ENCODE results near the gene SLC6A18. TPM values are rescaled to one million over a fixed set of nuclear protein-coding genes. Genes with fewer than 3 reads are reported as not detected.
"Not testable (repeated sequence)": the region's sequence is repeated elsewhere in the genome, so short reads cannot be mapped to it uniquely, and the experiment has no call there.

Gene SLC6A18
- total RNA-seq, 8 experiments from 2014 or later, result 0.14 TPM; not detected in 7

DNA sequence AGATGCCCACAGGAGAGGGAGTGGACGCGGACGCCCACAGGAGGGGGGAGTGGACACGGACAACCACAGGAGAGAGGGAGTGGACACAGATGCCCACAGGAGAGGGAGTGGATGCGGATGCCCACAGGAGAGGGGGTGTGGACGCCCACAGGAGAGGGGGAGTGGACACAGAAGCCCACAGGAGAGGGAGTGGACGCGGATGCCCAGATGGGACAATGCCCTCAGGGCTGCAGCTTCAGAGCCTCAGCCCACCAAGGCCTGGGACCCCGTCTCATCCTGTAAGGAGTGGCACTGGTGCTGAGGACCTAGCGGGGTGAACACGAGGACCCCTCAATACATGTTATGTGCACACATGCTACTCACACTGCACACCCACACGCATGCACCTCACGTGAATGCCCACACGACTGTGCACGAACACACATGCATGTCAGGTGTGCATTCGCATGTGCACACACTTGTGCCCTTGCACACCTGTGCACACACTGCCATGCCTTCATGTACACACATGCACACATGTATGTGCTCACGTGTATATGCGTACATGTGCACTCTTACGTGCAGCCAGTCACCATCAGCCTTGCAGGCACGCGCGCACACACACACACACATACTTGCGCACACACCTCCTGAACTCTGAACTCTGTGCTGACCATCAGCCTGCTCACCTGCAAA lies 34.8 kb downstream of the SLC6A18 start:
- Histone ChIP-seq H3K4me1 (replicated peaks in 1 of 2) (peaks cover 0 to 8% of the 10 kb centered on the region in 2 donors), H3K4me3 (no peak overlapping the region), H3K27ac (no peak overlapping the region)
- no peak for ATAC-seq (replicated peaks in 6 of 8)
- WGBS, 10 experiments, result 50 to 100% (median 79%) methylated on average over 1 to 11 of the region's 23 CpGs; no CpG with 5 or more reads in 5 of the 10 experiments
- in situ Hi-C loops (cut with MboI; ENCODE audit: low pct_unique_long_range_greater_than_20kb in 2 of 9, low sequenced_read_pairs in 9 of 9, unreplicated experiment in 9 of 9), result no loop called here

DNA sequence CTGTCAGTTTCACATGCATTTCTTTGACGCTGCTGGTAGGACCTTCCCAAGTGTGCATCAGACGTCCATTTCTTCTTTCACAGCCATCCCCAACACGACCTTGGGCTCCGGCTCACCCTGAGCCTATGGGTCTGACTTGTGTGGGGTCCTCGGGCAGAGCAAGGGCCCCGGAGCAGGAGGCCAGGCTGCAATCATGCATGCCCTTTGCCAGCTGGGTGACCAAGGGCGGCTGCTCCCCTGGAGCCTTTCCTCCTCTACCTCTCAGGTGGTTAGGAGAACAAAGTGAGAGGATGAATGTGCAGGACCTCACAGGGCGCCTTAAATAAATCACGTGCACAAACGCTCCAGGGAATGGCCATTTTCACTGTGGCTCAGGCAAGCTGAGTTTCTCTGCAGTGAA lies 36.5 kb downstream of the SLC6A18 start:
- no peak overlapping the region for H3K4me3 ChIP-seq
- ATAC-seq (replicated peaks in 6 of 8), result no peak
- in situ Hi-C loops (cut with MboI; ENCODE audit: low pct_unique_long_range_greater_than_20kb in 2 of 9, low sequenced_read_pairs in 9 of 9, unreplicated experiment in 9 of 9), result no loop called here
- H3K4me1 ChIP-seq (replicated peaks in 1 of 2), result peaks cover 0 to 8% of the 10 kb centered on the region in 2 donors
- WGBS, 10 experiments, result 0 to 83% (median 68%) methylated on average over 1 to 7 of the region's 10 CpGs; no CpG with 5 or more reads in 2 of the 10 experiments
- H3K27ac ChIP-seq, result no peak overlapping the region

DNA sequence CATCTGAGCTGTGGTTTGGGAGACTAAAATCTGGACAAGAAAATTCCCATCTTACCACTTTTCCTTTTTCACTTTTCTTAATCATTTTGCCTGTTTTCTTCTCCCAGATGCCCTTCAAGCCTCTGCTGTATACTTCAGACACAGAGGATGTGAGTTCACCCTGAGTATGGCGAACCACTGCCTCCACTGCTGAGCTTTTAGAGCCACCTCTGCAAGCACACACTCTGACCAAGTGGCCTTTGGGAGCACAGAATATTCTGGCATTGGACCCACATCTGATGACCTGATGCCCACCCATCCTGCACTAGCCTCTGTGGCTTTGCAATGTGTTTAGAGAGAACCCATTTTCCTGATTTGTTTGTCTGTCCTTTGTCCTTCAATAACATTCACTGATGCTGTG lies 37.2 kb downstream of the SLC6A18 start:
- Histone ChIP-seq H3K4me3 (no peak overlapping the region), H3K4me1 (replicated peaks in 1 of 2) (peaks cover 0 to 4% of the 10 kb centered on the region in 2 donors), H3K27ac (no peak overlapping the region)
- WGBS, 10 experiments, result 0 to 100% (median 40%) methylated on average over 1 of the region's 1 CpG; no CpG with 5 or more reads in 5 of the 10 experiments
- ATAC-seq (replicated peaks in 6 of 8), result no peak
- in situ Hi-C loops (cut with MboI; ENCODE audit: low pct_unique_long_range_greater_than_20kb in 2 of 9, low sequenced_read_pairs in 9 of 9, unreplicated experiment in 9 of 9), result no loop called here

DNA sequence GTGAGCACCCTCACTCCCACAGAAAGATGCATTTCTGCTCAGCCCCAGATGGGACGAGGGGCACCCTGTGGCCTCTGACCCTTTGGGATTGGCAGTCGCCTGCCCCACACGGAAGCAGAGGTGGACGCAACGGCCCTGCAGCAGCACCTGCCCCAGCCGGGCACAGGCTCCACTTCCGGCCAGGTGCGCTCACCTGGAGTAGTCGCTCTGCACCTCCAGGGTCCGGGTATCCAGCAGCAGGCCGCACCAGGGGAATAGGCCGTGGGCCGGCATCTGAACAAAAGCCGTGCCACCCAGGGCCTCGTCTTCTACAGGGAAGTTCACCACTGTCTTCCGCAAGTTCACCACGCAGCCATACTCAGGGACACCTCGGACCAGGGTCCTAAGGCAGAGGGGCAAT lies 39.0 kb downstream of the SLC6A18 start:
- Histone ChIP-seq H3K4me3 (no peak overlapping the region), H3K27ac (no peak overlapping the region), H3K4me1 (replicated peaks in 1 of 2) (no peaks in the 10 kb centered on the region)
- 60 to 100% (median 90%) methylated on average over 1 to 5 of the region's 18 CpGs; no CpG with 5 or more reads in 4 of the 10 experiments for WGBS, 10 experiments
- ATAC-seq (replicated peaks in 6 of 8), result no peak
- in situ Hi-C loops (cut with MboI; ENCODE audit: low pct_unique_long_range_greater_than_20kb in 2 of 9, low sequenced_read_pairs in 9 of 9, unreplicated experiment in 9 of 9), result no loop called here

- no peak overlapping the region for H3K4me3 ChIP-seq
- H3K4me1 ChIP-seq (replicated peaks in 1 of 2), result no peaks in the 10 kb centered on the region
- no peak for ATAC-seq (replicated peaks in 6 of 8)
- no peak overlapping the region for H3K27ac ChIP-seq
- 75 to 100% (median 90%) methylated on average over 2 of the region's 15 CpGs; no CpG with 5 or more reads in 7 of the 10 experiments for WGBS, 10 experiments
- in situ Hi-C loops (cut with MboI; ENCODE audit: low pct_unique_long_range_greater_than_20kb in 2 of 9, low sequenced_read_pairs in 9 of 9, unreplicated experiment in 9 of 9), result no loop called here
Measured at GRCh38 chr5:1265026-1265425, 39.8 kb downstream of the SLC6A18 start.

DNA sequence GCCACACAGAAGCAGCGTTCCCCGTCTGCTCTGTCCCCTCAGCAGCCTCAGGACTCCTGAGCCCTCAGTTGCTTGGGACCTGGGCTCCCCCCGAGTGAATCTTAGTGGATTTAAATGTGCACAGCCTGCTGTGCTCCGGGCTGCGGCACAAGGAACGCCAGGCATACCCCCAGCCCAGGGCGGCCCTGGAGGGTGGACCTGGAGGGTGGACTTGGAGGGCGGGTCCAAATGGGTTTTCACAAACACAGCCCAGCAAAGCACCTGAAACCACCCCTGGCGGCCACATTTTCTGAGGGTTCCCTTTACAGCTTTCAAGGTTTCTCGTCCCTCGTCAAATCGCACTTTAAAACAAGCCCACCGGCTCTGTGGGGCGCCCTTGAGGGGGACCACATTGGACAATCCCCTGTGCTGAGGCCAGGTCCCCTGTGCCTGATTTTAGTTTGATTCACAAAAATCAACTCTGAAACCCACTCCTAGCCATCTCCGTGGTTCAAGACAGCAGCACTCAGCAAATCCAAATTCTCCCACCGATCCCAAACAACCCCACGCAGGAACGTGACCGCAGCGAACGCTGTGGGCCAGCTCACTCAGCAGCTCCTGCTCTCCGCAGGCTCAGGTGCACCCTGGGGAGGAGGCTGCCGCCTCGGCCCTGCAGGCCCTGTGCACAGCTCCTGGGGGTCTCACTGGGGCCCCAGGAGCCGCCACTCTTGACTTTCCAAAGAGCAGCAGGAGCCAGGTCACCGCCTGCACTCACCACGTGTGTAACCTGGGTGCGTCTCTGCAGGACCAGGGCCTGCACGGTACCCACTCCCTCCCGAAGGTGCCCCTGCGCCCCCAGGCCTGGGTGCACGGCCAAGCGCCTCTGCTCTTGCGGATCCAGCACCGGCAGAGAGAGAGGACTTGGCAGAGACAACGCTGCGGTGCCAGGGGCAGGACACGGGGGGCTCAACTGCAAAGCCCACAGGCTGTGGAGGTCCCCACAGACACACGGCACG lies 40.6 kb downstream of the SLC6A18 start:
- Histone ChIP-seq H3K4me1 (replicated peaks in 1 of 2) (no peaks in the 10 kb centered on the region), H3K27ac (no peak overlapping the region), H3K4me3 (no peak overlapping the region)
- 20 to 100% (median 72%) methylated on average over 1 to 9 of the region's 40 CpGs; no CpG with 5 or more reads in 4 of the 10 experiments for WGBS, 10 experiments
- in situ Hi-C loops (cut with MboI; ENCODE audit: low pct_unique_long_range_greater_than_20kb in 2 of 9, low sequenced_read_pairs in 9 of 9, unreplicated experiment in 9 of 9), result no loop called here
- no peak for ATAC-seq (replicated peaks in 6 of 8)

DNA sequence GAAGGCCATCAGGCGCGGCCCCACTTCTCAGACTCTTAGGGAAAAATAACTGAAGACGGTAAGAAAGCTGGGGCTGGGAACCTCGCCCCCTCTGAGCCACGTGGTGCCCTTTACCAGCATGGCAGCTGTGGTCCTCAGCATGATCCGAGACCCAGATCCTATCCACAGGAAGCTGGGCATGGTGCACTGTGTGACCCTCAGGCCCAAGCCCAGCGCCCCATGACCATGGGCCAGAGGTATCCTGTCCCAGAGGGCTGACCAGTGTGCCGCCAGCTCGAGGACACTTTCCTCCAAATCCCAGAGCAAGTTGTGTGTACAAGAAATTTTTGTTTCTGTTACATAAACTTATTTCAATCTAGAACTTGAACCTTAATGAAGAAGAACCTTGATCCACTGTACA lies 41.6 kb downstream of the SLC6A18 start:
- no peak for ATAC-seq (replicated peaks in 6 of 8)

GRCh38 chr5:1267464-1267863 lies 42.3 kb downstream of the SLC6A18 start:
- in situ Hi-C loops (cut with MboI; ENCODE audit: low pct_unique_long_range_greater_than_20kb in 2 of 9, low sequenced_read_pairs in 9 of 9, unreplicated experiment in 9 of 9); ATAC-seq (replicated peaks in 6 of 8); H3K4me3 ChIP-seq; H3K4me1 ChIP-seq (replicated peaks in 1 of 2); H3K27ac ChIP-seq: not testable (repeated sequence)
- WGBS, 10 experiments, result 10 to 100% methylated on average over 1 to 2 of the region's 5 CpGs; no CpG with 5 or more reads in 8 of the 10 experiments

More for the DNA sequence above, 41.6 kb downstream of the SLC6A18 start:
- no peak overlapping the region for H3K27ac ChIP-seq
- H3K4me1 ChIP-seq (replicated peaks in 1 of 2), result no peaks in the 10 kb centered on the region
- 20 to 100% (median 86%) methylated on average over 1 to 9 of the region's 9 CpGs; no CpG with 5 or more reads in 3 of the 10 experiments for WGBS, 10 experiments
- no peak overlapping the region for H3K4me3 ChIP-seq
- in situ Hi-C loops (cut with MboI; ENCODE audit: low pct_unique_long_range_greater_than_20kb in 2 of 9, low sequenced_read_pairs in 9 of 9, unreplicated experiment in 9 of 9), result no loop called here

DNA sequence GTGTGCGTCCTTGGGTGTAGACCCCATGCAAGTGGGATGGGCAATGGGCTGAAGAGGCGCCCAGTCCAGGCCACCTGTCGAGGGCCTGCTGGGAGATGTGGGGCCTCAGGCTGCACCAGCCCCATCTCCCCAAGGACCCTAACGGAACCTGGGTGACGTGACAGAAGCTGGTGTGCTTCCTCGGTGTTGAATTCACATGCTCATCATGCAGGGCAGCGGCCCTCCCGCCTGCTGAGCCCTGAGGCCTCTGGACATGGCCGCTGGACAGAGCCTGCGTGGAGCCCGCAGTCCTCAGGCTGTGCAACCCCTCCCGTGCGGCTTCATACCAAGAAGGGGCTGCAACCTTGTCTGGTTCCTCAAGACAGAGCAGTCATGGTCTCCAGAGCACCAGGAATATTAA lies 42.9 kb downstream of the SLC6A18 start:
- Histone ChIP-seq H3K27ac (no peak overlapping the region), H3K4me3 (no peak overlapping the region), H3K4me1 (replicated peaks in 1 of 2) (no peaks in the 10 kb centered on the region)
- in situ Hi-C loops (cut with MboI; ENCODE audit: low pct_unique_long_range_greater_than_20kb in 2 of 9, low sequenced_read_pairs in 9 of 9, unreplicated experiment in 9 of 9), result no loop called here
- WGBS, 10 experiments, result 48 to 100% (median 85%) methylated on average over 2 to 4 of the region's 13 CpGs; no CpG with 5 or more reads in 6 of the 10 experiments
- ATAC-seq (replicated peaks in 6 of 8), result no peak

DNA sequence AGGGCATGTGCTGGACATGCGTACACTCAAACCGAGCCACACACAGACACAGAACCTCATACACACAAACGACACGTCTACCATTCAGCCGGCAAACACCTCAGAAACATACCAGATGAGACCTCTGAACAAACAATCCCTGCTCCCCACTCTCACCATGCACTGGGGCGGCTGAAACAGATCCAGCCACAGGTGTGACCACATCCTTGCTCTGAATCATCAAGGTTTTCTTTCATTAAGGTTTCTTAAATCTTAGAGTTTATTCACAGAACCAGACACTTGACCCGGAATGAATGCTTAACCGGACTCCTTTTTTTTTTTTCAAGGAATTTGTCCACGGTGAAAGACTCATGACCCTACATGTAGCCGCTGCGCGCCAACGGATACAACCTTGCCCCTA lies 43.5 kb downstream of the SLC6A18 start:
- no peaks in the 10 kb centered on the region for H3K4me1 ChIP-seq (replicated peaks in 1 of 2)
- 57 to 100% (median 88%) methylated on average over 1 to 12 of the region's 13 CpGs; no CpG with 5 or more reads in 1 of the 10 experiments for WGBS, 10 experiments
- no peak for ATAC-seq (replicated peaks in 6 of 8)
- no peak overlapping the region for H3K4me3 ChIP-seq
- H3K27ac ChIP-seq, result no peak overlapping the region
- in situ Hi-C loops (cut with MboI; ENCODE audit: low pct_unique_long_range_greater_than_20kb in 2 of 9, low sequenced_read_pairs in 9 of 9, unreplicated experiment in 9 of 9), result no loop called here

- Histone ChIP-seq H3K27ac (no peak overlapping the region), H3K4me3 (no peak overlapping the region), H3K4me1 (replicated peaks in 1 of 2) (no peaks in the 10 kb centered on the region)
- in situ Hi-C loops (cut with MboI; ENCODE audit: low pct_unique_long_range_greater_than_20kb in 2 of 9, low sequenced_read_pairs in 9 of 9, unreplicated experiment in 9 of 9), result no loop called here
- ATAC-seq (replicated peaks in 6 of 8), result no peak
- WGBS, 10 experiments, result 34 to 100% (median 92%) methylated on average over 1 to 12 of the region's 22 CpGs; no CpG with 5 or more reads in 4 of the 10 experiments
Measured at GRCh38 chr5:1270426-1270825, 45.2 kb downstream of the SLC6A18 start.

DNA sequence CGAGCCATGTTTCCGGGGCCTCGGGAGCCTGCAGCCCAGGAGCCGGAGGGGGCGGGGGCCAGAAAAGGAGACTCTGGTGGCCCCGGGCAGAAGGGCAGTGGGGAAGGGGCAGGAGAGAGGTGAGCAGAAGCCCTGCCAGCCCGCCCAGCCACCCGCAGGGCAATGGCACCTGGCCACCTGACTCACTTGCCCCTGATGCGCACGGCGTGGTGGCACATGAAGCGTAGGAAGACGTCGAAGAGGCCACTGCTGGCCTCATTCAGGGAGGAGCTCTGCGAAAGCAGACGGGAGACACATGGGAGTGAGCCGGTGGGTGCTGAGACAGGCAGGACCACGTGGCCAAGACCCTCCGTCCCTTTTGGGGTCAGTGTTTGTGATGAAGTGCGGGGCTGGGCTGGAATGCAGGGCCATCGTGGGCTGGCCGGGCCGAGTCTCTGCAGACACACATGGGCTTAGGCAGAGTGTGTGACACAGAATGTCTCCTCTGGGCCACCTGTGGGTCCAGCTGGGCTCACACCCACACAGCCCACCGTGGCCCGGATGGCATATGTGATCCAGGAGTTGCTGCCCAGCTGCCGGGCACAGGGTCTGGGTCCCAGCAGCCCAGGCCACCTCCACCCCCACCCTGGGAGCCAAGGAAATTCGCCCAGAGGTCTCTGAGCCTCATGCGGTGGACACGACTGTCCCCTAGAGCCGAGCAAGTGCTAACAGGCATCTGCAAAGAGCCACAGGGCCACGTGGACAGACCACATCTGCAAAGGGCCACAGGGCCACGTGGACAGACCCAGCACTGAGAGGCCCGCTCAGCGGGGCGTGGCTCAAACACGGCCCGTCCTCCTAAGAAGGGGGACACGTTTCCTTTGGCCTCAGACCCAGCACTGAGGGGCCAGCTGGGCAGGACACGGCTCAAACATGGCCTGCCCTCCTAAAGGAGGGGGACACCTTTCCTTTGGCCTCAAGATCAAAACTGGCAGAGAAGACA lies 46.0 kb downstream of the SLC6A18 start:
- Histone ChIP-seq H3K4me1 (replicated peaks in 1 of 2) (no peaks in the 10 kb centered on the region), H3K4me3 (no peak overlapping the region), H3K27ac (no peak overlapping the region)
- ATAC-seq (replicated peaks in 6 of 8), result no peak
- in situ Hi-C loops (cut with MboI; ENCODE audit: low pct_unique_long_range_greater_than_20kb in 2 of 9, low sequenced_read_pairs in 9 of 9, unreplicated experiment in 9 of 9), result no loop called here
- 85 to 100% (median 93%) methylated on average over 3 to 12 of the region's 39 CpGs; no CpG with 5 or more reads in 5 of the 10 experiments for WGBS, 10 experiments
